ENCODE data around the gene DCTN3.
A peak's percentile ranks its signal among the peaks of the same experiment; 100 is the strongest.

Gene DCTN3

DNA sequence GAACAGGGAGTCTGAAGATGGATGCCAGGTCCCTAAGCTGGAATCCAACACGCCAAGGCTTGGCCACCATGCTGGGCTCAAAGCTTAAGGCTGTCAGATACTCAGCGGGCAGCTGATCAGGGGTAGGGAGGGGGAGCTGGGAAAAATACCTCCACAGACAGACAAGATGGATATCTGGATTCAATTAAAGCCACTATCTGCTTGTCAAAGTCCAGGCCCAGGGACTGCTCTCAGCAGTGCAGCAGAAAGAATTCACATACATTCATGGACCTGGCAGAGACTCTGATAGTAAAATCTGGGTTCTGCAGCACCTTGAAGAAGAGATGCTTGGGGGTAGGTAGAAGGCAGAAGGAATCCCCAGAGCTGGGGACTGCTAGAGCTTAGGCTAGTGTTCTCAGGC lies 5.2 kb downstream of the DCTN3 start:
- no peak for DNase-seq

DNA sequence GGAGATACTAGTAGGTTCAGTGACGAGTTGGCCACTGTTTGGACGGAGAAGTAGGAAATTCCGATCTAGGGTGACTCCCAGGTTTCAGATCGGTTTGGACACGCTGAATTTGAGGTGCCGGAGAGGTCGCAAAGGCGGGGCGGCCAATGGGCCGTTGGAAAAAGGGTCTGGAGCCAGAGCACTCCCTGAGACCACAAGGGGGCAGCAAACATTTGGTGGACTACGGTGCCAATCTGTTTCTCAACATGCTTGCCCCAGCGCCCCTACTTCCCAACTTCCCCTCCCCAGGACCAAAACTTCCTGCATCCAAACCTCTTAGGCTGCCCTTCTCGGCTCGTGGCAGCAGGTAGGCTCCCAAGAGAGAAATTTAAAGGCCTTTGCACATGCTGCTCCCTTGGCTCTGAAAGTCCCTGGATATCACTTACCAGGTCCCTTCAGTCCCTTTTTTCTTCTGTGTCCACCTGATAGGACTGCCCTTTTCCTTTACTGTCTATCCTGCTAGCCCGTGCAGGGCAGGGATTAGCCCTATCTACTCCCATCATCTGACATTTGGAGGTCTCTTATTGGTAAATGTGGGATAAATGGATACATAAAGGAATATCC lies 7.4 kb downstream of the DCTN3 start:
- peak; percentile 71 for DNase-seq

DNA sequence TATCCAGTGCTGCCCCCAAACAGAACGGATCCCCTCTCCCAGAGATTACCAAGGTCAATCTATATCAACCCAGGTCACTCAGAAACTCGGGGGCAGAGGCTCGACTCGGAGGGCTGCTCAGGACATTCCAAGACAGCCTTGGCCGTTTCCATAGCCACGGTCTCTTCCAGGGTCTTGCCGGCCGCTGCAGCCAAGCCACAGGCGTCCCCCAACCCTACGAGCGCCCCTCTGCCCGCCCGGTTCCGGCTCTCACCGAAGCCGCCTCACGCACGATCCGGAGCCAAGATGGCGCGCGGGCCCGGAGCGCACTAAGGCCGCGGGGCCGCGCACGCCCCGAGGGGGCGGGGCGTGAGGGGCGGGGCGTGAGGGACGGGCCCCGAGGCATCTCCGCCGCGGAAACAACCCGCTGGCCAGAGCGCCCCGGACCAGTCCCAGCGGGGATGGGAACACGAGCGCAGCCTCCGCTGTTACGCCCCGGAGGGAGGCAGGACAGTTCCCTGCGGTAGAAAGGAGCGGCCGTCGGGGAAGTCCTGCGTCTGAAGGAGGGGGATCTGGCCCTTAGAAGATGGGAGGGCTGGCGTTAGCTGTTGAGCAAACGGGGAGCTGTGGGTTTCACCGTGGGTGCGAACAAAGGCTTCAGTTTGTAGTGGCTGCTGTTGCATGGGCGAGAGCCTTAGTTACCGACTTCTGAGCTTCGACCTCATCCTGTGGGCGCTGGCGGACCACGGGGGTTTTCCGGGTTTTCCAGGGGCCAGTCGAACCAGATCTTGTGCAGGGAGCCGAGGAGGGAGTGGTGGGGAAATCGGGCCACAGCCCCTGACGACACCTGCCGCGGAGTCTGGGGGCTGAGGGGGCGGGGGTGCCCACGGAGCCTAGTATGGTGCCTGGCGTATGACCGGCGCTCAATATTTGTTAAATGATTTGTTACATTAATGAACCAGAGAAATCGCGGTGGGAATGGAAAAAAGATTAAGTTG lies 8.2 kb downstream of the DCTN3 start, which contains the start of gene RPP25L:
TSS of gene RPP25L (minus strand) at position 287 of the 977 bp plus-strand sequence. CDS start 801 bp downstream, outside the sequence.
- DNase-seq: peak; percentile 77 to 83

GRCh38 chr9:34611251-34611810 lies 9.0 kb downstream of the DCTN3 start:
- DNase-seq: no peak

- DNase-seq: no peak
Measured at GRCh38 chr9:34610434-34611206, 9.7 kb downstream of the DCTN3 start.

- DNase-seq: no peak
Measured at GRCh38 chr9:34607331-34607730, 13.0 kb downstream of the DCTN3 start.

- DNase-seq: no peak
Measured at GRCh38 chr9:34606905-34607304, 13.4 kb downstream of the DCTN3 start.

- DNase-seq: no peak
Measured at GRCh38 chr9:34606190-34606589, 14.1 kb downstream of the DCTN3 start.

GRCh38 chr9:34603610-34604231 lies 16.6 kb downstream of the DCTN3 start:
- peak; percentile 78 to 82 for DNase-seq

GRCh38 chr9:34601937-34602573 lies 18.2 kb downstream of the DCTN3 start:
- DNase-seq: no peak

DNA sequence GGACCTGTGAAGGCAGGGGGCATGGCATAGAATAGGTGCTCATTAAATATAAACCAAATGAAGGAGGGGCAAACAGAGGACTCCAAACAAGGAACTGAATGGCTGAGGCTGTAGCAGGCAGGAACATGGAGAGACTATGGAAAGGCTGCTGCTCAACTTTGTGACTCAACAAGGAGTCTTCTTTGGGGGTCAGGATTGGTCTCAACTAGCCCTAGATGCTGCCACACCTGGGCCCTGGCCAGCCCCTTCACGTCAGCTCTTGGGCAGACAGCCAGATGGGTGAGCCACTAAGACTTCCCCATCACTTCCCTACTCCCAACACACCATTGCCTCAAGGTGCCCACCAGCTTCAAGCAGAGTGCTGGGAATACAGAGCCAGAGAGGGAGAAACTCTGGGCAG lies 19.4 kb downstream of the DCTN3 start:
- DNase-seq: no peak

DNA sequence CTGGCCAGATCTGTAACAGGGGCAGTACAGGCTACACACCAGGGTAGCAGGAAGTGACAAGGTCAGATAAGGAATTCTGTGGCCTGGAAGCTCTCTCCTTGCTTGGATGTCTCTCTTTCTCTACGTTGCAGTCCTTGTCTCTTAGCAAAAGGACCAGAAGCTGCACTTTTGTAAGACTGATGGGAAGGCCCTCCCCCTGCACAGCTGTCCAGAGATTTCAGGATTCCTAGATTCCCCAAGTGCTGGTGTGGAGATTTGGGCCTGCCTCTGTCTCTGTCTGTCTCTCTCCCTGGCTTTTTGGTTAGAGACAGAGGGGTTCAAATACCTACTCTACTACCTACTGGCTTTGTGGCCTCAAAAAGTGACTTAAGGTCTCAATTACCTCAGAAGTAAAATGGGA lies 20.7 kb downstream of the DCTN3 start:
- no peak for DNase-seq

- no peak for DNase-seq
Measured at GRCh38 chr9:34594177-34594576, 26.1 kb downstream of the DCTN3 start.

- DNase-seq: no peak
Measured at GRCh38 chr9:34592895-34593601, 27.2 kb downstream of the DCTN3 start.

- DNase-seq: no peak
Measured at GRCh38 chr9:34591917-34592866, 28.1 kb downstream of the DCTN3 start.

DNA sequence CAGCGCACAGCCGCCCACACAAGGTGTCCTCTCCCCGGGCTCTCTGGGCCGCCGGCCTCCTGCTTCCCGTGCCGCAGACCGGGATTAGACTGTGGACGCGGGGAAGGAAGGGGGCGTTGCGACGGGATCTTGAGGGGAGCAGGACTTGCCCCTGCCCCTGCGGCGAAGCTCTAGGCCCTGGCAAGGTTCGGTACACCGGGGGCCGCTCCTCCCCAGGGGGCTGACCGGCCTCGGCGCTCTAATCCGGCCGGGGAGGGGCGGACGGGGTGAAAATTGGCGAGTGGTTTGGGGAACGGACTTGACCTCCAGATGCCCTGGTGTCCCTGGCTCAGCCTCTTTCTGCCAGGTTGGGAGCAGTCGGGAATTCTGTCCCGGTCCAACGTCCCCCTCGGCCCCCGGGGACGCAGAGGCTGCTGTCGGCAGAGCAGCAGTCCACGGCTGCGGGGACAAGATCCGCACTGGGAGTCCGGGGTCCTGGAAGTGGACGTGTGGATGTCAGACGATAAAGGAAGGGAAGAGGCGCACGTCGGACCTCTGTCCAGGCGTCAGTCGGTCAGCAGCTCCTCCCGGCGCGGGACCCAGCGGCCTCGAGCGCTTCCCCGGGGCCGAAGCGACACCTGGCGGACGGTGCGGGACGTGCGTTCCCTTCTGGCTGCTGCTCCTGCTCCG lies 28.9 kb downstream of the DCTN3 start:
- DNase-seq: peak; percentile 84 to 85

- no peak for DNase-seq
Measured at GRCh38 chr9:34590381-34591247, 29.7 kb downstream of the DCTN3 start.

DNA sequence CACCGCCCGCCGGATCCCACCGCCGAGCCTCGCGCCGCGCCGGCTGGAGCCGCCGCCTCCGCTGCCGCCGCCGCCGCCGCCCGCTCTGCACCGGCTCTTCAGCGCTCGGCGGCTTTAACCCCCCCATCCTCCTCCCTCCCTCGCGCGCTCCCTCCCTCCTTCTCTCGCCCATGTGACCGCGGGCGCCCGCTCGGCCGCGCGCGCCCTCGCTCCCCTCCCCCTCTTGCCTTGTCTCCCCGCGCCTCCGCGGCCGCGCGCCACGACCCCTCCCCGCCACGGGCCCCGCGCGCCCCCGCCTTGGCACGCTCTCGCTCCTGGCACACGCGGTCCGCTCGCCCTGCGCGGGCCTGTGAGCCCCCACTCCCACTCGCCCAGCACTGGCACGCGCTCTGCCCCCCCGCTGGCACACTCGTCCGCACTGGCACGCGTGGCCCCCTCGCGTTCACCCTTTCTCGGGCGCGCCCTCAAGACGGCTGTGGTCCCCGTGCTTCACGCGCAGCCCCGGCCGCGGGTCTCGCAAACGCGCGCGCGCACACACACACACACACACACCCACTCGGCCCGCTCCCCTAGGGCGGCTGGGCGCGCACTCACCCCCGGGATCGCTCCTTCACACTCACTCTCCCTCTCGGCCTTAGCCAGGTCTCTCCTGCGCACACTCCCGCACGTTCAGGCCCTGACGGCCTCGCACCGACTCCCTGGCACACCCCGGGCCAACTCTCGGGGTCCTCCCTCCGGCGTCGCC lies 30.5 kb downstream of the DCTN3 start, which contains the start of gene CNTFR:
TSS of gene CNTFR (minus strand) at position 89 of the 745 bp plus-strand sequence. CDS start 20,743 bp downstream, outside the sequence.
- no peak for DNase-seq
